ENCODE measurements around the gene PLXNA1.

Gene PLXNA1

DNA sequence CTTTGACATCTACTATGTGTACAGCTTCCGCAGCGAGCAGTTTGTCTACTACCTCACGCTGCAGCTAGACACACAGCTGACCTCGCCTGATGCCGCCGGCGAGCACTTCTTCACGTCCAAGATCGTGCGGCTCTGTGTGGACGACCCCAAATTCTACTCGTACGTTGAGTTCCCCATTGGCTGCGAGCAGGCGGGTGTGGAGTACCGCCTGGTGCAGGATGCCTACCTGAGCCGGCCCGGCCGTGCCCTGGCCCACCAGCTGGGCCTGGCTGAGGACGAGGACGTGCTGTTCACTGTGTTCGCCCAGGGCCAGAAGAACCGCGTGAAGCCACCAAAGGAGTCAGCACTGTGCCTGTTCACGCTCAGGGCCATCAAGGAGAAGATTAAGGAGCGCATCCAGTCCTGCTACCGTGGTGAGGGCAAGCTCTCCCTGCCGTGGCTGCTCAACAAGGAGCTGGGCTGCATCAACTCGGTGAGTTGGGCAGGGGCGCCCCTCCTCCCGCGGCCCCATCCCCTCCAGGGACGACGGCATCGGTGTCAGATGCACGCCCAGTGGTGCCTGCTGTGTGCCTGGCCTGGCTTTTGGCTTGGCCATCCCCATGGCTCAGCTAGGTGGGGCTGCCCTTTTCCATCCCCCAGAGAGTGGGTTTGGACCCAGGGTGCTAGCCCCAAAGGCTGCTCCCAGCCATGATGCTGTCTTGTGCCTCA, 6.6 kb downstream of the PLXNA1 start:
- no peak for DNase-seq

DNA sequence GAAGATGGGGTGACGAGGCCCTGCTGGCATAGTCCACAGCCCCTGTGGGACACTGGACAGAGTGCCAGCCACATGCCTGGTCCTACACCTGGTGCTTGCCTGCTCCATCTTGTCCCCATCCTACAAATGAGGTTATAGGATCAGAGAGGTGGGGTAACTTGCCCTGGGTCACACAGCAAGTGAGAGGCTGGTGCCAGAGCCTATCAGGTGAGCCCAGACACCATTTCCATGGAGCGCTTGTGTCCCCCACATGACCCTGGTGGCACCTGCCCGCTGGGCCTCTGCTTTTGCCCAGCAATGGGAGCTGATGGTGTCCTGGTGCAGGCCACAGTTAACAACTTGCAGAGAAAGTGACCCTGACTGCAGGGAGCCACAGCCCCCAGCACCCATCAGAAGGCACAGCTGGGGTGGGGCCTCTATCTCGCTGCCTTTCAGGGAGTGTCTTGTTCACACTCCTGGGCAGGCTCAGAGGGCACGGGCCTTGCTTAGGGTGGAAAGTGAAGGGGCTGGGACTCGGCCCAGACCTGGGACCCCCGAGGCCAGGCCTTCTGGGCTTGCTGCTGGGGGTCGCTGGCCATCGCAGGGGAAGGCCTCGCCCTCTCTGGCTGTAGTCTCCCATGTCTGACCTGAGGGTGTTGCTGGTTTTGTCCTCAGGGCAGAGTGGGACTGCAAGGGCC, 7.2 kb downstream of the PLXNA1 start:
- DNase-seq: no peak

DNA sequence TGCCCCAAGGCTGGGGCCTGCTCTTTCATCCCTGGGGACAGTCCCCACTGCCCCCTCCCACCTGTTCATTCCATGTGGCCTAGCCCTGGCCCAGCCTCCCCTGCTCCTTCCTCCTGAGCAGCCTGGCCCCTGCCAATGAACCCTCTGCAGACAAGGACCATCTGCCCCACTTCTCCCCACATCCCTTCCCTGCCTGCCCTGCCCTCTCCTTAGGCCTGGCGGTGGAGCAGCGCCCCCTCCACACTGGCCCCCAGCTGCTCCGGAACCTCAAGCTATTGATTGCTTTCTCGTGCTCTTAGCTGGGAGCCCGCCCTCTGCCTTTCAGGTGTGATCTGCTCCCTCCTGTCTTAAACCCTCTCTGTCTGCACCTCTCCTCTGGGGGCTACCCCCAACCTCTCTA, 8.0 kb downstream of the PLXNA1 start:
- no peak for DNase-seq

DNA sequence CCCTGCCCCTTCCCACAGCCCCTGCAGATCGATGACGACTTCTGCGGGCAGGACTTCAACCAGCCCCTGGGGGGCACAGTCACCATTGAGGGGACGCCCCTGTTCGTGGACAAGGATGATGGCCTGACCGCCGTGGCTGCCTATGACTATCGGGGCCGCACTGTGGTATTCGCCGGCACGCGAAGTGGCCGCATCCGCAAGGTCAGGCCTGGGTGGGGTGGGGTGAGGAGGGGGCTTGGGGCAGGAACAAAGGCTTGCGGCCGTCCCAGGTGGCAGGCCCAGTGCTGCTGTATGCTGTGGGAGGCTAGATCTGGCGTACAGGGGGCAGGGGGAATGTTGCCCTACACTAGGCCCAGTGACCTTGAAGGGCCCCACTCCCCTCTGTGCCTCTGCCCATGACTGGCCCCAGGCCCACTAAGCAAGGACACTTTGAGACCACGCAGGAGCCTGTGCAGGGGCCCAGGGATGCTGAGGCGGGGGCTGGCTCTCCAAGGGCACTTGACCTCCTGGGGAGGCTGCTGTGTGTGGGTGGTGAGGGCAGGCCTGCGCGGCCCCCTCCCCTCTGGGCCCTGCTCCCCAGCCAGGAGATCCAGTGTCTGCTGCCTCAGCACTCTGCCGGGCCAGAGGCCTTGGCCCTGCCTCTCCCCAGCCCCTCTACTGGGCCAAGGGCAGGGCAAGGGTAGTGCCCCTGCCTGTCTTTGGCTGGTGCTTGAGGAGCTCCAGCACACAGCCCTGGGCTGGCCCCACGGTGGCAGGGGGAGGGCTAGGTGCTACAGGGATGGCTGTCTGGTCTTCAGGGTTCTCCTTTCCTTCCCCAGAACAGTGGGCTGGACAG, 8.7 kb downstream of the PLXNA1 start:
- DNase-seq: no peak

DNA sequence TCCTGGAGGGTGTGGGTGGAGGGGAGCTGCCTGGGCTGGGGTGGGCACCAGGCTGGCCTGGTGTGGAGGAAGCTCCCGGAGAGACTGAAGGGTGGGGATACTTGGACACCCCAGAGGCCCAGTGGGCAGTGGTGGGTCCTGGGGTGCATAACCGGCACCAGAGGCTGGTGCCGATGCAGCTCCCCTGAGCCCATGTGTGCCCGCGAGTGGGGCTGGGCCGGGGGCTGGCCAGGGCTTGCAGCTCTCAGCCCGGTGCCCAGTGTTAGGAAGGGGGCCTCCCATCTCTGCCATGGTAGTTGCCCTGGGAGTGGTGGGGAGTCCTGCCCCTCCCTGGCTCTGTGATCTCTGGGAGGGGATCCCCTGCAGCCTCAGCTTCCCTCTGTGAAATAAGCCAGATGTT, 9.3 kb downstream of the PLXNA1 start:
- DNase-seq: no peak

DNA sequence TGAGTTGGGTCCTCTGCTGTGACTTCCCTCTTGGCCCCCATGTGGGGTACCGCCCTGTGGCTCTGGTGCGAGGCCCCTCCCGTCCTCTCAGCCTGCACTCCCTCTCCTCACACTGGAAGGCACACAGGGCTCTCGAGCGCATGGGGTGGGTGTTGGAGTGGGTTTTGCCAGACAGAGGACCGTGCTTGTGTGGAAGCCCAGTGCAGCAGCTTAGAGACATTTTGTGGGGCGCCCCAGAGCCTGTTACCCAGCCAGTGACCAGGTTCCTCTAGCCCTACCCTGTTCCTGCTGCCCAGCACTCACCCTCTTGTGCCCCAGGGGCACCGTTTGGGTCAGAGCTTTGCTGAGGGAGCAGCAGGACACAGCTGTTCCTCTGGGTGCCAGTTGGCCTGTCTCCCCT, 9.9 kb downstream of the PLXNA1 start:
- DNase-seq: no peak

DNA sequence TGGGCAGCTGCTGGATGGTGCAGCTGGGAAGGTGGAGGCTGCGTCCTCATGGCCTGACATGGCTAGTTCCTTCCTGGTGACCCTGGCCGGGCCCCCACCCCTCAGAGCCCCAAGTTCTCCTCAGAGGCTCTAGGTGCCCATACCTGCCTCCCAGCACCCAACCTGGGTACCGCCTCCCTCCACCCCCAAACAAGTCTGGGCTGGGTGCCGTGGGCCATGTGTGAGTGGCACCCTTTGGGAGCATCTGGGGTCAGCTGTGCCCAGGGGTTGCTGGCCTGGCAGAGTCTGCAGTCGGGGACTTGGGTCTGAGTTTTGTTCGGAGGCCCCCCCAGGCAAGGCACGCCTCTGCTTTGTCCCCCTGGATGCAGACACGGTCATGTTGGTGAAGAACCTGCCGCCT, 10.5 kb downstream of the PLXNA1 start:
- DNase-seq: no peak

DNA sequence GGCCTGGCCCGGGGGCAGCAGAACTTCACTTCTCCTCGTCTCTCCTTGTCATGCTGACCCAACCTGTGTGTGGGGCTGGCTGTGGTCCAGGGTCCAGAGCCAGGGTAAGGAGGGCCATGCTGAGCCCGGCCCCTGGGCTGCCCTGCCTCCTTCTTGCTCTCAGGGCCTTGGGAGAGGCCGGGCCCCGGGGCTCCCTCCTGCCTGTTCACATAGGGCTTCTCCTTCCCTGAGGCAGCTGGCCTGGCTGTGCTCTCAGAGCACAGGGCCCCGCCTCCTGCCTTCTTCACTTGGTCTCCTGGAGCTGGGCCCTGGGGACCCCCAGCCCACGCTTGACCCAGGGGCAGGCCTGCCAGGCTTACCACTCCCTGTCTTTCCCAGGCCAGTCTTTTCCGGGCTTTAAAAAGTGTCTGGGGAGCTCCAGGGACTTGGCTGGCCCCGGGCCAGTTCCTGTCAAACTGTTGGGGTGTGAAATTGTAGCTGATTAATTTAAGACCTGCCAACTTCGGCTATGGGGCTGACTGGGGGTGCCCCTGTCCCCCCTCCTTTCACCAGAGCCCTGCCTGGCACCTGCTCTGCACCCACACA, 11.8 kb downstream of the PLXNA1 start:
- no peak for DNase-seq

DNA sequence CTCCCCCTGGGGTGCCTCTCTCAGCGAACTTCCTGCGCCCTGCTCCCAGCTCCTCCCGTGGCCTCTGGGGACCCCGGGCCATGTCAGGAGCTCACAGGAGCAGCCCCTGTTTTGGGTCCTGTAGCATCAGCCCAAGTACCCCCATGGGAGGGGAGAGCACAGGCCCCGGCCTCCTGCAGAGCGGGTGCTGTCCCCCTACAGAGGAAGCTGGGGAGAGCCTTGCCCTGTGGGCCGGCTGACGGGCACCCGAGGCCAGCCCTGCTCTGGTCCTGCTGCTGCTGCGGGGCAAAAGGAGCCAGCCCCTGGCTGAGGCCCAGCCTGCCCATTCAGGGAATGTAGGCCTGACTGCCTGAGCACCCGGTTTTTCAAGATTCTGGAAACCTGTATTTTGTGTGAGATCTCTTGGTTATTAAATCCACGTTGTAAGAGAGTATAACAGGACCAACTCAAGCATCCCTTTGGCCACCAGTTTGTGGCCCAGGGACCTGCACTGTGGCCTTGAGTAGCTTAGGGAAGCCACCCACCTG, 12.4 kb downstream of the PLXNA1 start:
- no peak for DNase-seq

DNA sequence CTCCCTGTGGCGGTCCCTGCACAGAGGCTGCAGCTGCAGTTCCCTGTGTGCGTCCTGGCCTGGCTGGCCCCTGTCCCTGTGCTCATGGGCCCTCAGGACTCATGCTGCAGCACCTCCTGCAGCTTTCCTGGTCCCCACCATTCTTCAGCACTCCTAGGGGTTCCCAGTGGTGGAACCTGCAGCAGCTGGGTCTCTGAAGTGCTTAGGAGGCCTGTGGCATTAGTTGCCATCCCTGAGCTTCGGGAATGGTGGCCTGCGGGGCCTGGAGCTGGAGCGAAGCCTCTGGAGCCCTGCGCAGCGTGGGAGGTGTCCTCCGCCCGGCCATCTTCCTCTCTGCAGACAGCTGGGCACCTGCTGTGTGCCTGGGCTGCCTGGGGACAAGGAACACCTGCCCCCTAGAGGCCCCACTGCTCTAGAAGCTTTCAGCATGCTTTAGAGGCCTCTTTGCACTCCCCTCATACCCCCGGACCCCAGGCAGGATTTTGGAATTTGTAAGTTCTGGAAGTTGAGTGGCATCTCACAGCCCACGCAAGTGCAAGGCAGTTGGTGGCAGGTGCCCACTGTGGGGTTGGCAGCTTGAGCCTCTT, 13.1 kb downstream of the PLXNA1 start:
- DNase-seq: no peak

DNA sequence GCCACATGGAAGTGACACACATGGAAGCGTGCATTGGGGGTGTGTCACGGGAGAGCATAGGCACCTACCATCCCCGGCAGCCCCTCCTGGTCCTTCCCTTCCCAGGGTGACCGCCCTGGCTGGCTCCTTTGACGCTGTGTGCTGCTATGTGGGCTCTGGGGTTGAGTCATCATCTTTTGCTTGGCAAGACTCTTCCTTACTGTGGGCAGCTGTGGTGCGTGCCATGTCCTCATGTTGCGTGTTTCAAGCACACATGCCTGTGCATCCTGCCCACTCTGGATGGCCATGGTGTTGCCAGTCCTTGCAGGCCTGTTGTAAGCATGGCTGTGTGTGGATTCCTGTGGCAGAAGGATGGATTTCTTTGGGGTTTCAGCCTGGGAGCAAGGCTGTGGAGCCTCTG, 14.0 kb downstream of the PLXNA1 start:
- DNase-seq: no peak

DNA sequence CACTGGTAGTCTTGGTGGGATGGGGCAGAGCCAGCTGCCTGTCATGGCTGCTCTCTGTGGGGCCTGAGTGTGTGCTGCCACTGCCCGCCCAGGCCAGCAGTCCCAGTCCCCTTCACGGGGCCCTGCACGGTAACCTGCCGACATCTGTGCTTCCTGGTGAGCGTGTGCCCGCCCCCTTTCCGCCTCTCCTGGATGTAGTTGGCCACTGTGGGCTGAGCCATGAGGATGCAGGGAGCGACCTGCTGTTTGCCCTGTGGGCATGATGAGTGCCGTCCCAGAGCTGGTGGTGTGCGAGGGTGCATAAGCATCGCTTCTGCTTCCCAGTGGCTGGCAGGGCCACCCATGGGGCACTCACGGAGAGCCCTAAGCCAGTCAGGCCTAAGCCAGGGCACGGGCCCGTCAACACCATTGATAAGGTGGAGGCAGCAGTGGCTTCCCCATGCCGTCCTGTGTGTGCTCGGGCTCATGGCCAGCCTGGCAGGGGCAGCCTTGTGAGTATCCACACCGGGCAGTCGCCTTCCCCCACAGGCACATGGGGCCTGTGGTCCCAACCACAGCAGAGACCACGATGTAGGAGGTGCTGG, 14.6 kb downstream of the PLXNA1 start:
- DNase-seq: no peak

DNA sequence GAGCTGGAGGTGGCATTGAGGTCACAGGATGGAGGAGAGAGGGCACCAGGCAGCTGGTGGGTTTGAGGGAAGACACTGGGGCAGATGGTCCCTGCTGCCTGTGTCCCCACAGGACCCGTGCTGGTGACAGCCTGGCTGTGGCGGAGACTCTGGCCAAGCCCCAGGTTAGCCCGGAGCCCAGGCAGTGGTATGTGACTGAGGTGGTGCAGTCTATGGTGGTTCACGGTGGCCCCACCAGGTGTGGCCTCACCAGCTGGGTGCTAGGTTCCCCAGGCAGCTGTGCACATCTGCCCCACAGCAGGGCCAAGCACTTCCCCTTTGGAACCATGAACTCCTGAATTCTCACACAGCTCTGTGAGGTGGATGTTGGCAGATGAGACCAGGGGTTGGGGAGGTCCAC, 15.4 kb downstream of the PLXNA1 start:
- DNase-seq: no peak

DNA sequence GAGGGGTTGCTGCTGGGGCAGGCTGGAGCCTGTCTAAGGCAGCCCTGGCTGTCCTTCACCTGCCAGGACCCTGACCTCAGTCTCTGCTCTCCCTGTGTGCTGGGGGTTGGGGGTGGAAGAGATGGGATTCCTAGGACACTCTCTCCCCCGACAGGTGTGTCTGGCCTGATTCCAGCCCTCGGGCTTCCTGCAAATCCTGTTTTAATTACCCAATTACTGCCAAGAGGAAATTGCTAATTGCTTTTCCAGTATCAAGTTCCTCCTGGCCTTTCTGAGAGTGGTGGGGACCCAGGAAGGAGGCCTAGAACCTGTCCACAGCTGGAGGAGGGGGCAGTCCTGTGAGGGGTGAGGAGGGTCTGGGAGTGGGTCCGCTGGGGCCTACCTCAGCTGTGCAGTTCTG, 15.8 kb downstream of the PLXNA1 start:
- no peak for DNase-seq

DNA sequence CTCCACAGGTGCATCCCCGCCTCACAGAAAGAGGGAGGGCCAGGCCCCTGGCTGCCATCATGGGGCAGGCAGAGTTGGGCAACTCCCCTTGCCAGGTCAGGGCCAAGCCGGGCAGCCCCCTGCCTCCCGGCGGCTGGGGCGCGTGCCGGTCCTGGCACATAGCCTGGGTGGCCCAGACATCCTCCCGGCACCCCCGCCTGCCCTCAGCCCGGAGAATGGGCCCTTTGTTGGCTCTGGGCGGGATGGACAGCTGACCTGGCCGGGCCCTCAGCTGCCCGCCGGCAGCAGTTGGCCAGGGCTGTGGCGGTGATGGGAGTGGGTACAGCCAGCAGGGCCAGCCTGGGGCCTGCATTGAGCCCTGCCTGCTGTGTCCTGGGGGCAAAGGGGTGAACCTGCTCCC, 16.5 kb downstream of the PLXNA1 start:
- no peak for DNase-seq

DNA sequence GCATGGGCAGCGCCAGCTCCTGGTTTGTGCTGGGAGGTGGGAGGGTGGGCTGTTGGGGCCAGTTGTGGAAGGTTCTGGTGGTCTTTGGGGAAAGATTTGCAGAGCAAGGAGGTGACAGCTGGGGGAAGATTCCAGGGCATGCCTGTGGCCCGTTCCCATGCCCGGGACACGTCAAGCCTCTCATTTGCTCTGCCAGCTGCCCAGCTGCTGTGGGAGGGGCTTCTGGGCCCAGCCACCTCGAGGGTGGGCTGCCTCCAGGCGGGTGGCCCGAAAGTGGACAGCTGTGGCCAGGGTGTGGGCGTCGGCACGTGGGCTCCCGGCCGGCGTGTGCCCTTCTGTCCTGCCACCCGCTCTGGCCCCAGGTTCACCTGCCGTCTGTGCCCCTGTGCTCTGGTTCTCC, 17.2 kb downstream of the PLXNA1 start:
- DNase-seq: no peak

DNA sequence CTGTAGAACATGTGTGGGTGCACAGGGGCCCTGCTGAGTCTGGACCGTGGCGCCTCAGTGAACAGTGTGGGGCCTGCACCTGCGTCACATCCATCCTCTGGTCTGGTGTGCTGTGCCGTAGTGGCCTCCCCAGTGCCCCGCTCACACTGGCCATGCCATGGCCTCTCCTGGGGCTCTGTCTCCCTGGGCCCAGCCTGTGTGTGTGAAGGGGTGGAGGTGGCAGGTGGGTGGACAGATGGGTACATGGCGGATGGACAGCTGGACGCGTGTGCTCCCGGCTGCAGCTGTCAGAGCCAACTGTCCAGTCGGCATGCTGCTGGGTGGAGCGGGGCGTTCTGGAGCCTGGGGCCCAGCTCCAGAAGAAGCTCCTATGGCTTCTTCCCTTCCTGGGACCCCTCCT, 17.8 kb downstream of the PLXNA1 start:
- DNase-seq: no peak

DNA sequence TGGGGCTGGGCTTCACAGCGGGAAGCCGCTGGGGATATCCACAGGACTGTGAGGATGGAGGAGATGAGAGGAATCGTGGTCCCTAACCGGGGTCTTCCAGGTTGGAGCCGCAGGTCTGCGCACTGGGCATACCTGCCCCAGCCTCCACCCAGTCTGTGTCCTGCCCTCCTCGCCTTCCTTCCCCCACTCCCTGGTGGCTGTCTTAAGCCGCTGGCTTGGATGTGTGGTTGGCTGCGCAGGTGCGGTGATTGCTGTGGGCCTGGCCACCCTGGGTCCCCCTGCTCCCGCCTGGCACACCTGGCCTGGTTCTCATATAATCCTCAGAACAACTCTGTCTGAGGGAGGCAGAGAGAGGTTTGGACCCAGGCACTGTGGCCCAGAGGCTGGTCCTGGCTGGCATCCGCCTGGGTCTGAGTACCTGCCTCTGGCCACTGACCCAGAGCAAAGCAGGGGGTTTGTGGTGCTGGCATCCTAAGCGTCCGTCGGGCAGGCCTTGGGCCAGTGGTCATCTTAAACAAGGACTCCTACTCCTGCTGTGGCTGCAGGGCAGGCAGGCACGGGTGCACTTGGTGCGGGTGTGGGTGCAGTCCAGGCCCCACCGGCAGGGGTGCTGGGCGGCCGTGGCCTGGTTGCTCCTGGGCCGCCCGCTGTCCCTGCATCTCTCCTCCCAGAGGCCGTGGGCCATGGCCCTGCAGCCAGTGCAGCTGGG, 18.7 kb downstream of the PLXNA1 start:
- DNase-seq: no peak

DNA sequence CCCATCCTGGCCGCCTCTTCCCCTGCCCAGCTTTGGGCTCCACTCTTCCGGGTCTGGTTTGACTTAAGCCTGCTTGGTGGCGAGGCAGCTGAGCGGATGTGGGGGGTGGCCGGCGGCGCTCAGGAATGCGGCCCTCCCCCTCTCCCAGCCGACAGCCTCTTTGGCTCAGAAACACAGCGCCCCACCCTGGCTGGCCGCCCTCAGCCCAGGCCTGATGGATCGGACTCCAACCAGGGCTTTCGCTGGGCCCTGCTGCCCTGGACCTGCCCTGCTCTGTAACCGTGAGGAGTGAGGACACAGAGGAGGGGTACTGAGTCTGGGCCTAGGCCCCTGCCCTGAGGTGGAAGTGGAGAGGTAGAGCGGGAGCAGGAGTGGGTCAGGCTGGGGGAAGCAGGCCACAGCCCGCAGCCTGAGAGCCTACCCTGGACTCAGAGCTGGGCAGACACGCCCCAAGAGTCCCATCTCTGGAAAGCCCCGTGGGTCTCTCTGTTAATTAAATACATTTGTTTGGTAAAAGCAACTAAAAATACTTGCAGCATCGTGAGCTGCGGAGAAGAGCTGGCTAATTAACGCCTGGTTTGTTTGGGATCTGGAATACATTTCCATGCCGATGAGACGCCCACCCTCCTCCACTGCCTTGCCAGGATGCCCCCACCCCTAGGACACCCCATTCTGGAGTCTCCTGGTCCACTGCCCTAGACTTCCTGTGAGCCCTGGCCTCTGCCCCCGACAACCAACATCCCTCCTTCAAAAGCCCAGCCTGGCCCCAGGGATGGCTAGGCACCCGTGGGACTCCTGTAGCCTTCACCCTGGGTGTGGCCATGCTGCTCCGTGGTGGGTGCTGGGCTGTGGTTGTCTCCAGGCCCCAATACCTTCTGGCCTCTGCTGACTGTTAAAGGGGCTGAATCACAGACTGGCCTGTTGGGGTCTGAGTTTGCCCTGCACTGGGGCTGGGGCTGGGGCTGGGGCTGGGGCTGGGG, 19.6 kb downstream of the PLXNA1 start:
- DNase-seq: no peak

DNA sequence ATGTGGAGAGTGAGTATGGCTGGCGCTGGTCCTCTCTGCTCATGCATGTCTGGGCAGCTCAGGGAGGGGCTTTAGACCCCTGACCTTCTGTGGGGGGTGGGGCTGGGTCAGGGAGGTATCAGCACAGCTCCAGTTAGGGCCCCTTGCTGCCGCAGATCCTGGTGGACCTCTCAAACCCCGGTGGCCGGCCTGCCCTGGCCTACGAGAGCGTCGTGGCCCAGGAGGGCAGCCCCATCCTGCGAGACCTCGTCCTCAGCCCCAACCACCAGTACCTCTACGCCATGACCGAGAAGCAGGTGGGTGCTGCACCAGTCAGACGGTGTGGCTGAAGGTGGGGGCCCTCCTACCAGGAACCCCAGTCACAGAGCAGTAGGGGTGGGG, 20.2 kb downstream of the PLXNA1 start:
- DNase-seq: no peak
